BLaER1 treated with 17β-estradiol and CSF1 and Interleukin-3, amounts not matched to agents 10 nM and 100 nM (cell line): ENCODE results near the gene STAT6.

Source experiments
- H3K27ac ChIP-seq, 11 experiments: shearing (Covaris generic); formaldehyde crosslinking; 2 replicates each; pipeline ENCODE4 v1.8.1; 2022
- H3K27me3 ChIP-seq, 11 experiments: shearing (Covaris generic); formaldehyde crosslinking; 2 replicates each; pipeline ENCODE4 v1.8.1; 2022
- H3K36me3 ChIP-seq, 11 experiments: shearing (Covaris generic); formaldehyde crosslinking; 2 replicates each; pipeline ENCODE4 v1.8.1; 2022
- H3K4me1 ChIP-seq, 10 experiments: shearing (Covaris generic); formaldehyde crosslinking; 2 replicates each; pipeline ENCODE4 v1.8.1; 2022
- H3K4me2 ChIP-seq, 11 experiments: shearing (Covaris generic); formaldehyde crosslinking; 2 replicates each; pipeline ENCODE4 v1.8.1; 2022
- H3K4me3 ChIP-seq, 10 experiments: shearing (Covaris generic); formaldehyde crosslinking; 2 replicates each; pipeline ENCODE4 v1.8.1; 2022
- H3K9ac ChIP-seq, 11 experiments: shearing (Covaris generic); formaldehyde crosslinking; 2 replicates each; pipeline ENCODE4 v1.8.1; 2022
- H3K9me3 ChIP-seq, 11 experiments: shearing (Covaris generic); formaldehyde crosslinking; replicated peaks in 1 of 11; 2 replicates each; pipeline ENCODE4 v1.8.1; 2022
- H4K20me1 ChIP-seq, 11 experiments: shearing (Covaris generic); formaldehyde crosslinking; 2 replicates each; pipeline ENCODE4 v1.8.1; 2022
- Cebpa-rat ChIP-seq, 11 experiments: shearing (Covaris generic); IDR thresholded peaks; 2 replicates each; pipeline ENCODE4 v1.8.1; 2022

Gene STAT6

DNA sequence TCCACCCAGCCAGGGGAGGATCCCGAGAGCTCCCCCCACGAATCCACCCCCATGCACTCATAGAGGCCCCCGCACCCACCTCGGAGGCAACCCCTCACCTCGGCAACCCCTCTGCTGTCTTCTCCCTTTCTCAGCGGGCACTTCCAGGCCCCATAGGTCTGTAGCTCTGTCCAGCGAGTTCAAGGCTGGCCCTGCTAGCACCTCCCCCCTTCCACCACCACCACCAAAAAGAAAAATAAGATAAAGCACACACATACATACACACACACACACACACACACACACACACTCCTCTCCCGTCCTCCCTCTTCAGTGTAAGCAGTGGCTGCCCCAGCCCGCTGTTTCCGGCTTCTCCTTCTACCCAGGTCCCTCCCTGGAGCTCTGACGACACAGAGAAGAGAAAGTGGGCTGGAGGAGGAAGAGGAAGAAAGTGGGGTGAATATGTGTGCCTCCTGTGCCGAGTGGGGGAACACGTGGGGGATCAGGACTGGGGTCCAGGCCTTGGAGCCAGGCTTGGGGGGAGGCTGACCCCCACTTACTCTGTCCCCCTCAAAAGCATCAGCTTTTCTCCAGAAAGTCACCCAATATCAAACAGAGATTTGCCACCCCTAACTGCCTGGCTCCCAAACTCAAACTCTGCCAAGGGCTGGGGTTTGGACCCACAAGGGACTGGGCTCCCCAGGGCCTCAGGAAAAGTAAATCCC lies at the start of gene STAT6:
STAT6 (minus strand) TSS at position 332 of the 704 bp plus-strand sequence. CDS start 3,084 bp downstream, outside the sequence.
- Histone ChIP-seq H3K4me1 (peaks cover 35 to 64% (median 55%) of the 10 kb centered on the region in 10 experiments), H4K20me1 (peaks cover 6 to 41% (median 40%) of the 10 kb centered on the region in 11 experiments; a peak in 21 of 22 replicates), H3K36me3 (peaks cover 21 to 33% (median 27%) of the 10 kb centered on the region in 11 experiments), H3K9ac (peak within 1 kb of the TSS; percentile 94 to 100 (median 97)), H3K27me3 (no peaks in the 10 kb centered on the region), H3K4me3 (peak within 1 kb of the TSS; percentile 78 to 99 (median 90)), H3K4me2 (peak within 1 kb of the TSS; percentile 93 to 100 (median 96)), H3K9me3 (no peaks in the 10 kb centered on the region), H3K27ac (peak within 1 kb of the TSS; percentile 98 to 100 (median 98))
- no peak for TF ChIP-seq Cebpa-rat (IDR thresholded peaks at IDR 0.05)

DNA sequence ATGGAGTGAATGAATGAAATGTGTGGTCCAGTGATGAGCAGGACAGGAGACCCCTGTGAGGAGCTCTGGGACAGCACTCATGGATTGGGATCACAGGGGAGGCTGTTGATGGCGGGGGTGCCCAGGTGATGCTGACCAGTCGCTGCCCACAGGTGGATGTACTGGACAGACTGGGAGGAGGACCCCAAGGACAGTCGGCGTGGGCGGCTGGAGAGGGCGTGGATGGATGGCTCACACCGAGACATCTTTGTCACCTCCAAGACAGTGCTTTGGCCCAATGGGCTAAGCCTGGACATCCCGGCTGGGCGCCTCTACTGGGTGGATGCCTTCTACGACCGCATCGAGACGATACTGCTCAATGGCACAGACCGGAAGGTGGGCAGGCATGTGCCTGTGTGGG lies 49.6 kb upstream of the STAT6 start:
- no peak for TF ChIP-seq Cebpa-rat (IDR thresholded peaks at IDR 0.05)
- Histone ChIP-seq H3K27ac (peak overlapping the region in 4 of 11 experiments; percentile 70 to 85 (median 76); a peak in 5 of 22 replicates), H3K36me3 (peaks cover 13 to 95% (median 45%) of the 10 kb centered on the region in 11 experiments; a peak in 19 of 22 replicates)

GRCh38 chr12:57160040-57160439 lies 48.9 kb upstream of the STAT6 start:
- Histone ChIP-seq H3K9ac (peak overlapping the region in 4 of 11 experiments; percentile 19 to 60 (median 30); a peak in 3 of 22 replicates), H3K4me2 (peak overlapping the region in 8 of 11 experiments; percentile 79 to 98 (median 96); a peak in 16 of 22 replicates), H3K27me3 (no peaks in the 10 kb centered on the region)

More for the DNA sequence above, 49.6 kb upstream of the STAT6 start:
- Histone ChIP-seq H3K4me2 (peak overlapping the region in 5 of 11 experiments; percentile 94 to 98 (median 96); a peak in 10 of 22 replicates), H3K9ac (no peak overlapping the region), H3K4me3 (no peak overlapping the region), H3K9me3 (no peaks in the 10 kb centered on the region), H3K4me1 (peaks cover 56 to 100% (median 85%) of the 10 kb centered on the region in 10 experiments), H3K27me3 (no peaks in the 10 kb centered on the region), H4K20me1 (no peaks in the 10 kb centered on the region; a peak in 3 of 22 replicates)

GRCh38 chr12:57159311-57159710 lies 48.1 kb upstream of the STAT6 start:
- peak overlapping the region; percentile 79 to 98 (median 94) for H3K4me2 ChIP-seq
- TF ChIP-seq Cebpa-rat (IDR thresholded peaks at IDR 0.05) = no peak
- no peak overlapping the region; a peak in 2 of 20 replicates for H3K4me3 ChIP-seq
- no peaks in the 10 kb centered on the region for H3K27me3 ChIP-seq
- no peaks in the 10 kb centered on the region for H3K9me3 ChIP-seq
- peaks cover 62 to 100% (median 92%) of the 10 kb centered on the region in 10 experiments for H3K4me1 ChIP-seq
- H3K27ac ChIP-seq = peak overlapping the region in 10 of 11 experiments; percentile 15 to 85 (median 72); a peak in 18 of 22 replicates
- no peaks in the 10 kb centered on the region; a peak in 2 of 22 replicates for H4K20me1 ChIP-seq
- peaks cover 13 to 95% (median 45%) of the 10 kb centered on the region in 11 experiments; a peak in 19 of 22 replicates for H3K36me3 ChIP-seq
- peak overlapping the region in 9 of 11 experiments; percentile 0 to 69 (median 31); a peak in 10 of 22 replicates for H3K9ac ChIP-seq

More at GRCh38 chr12:57160040-57160439, 48.9 kb upstream of the STAT6 start:
- no peaks in the 10 kb centered on the region for H3K9me3 ChIP-seq
- H3K4me1 ChIP-seq = peaks cover 56 to 100% (median 88%) of the 10 kb centered on the region in 10 experiments
- TF ChIP-seq Cebpa-rat (IDR thresholded peaks at IDR 0.05) = no peak
- H3K27ac ChIP-seq = peak overlapping the region in 10 of 11 experiments; percentile 15 to 85 (median 72); a peak in 16 of 22 replicates
- peaks cover 13 to 95% (median 45%) of the 10 kb centered on the region in 11 experiments; a peak in 19 of 22 replicates for H3K36me3 ChIP-seq
- no peaks in the 10 kb centered on the region; a peak in 3 of 22 replicates for H4K20me1 ChIP-seq
- H3K4me3 ChIP-seq = no peak overlapping the region

DNA sequence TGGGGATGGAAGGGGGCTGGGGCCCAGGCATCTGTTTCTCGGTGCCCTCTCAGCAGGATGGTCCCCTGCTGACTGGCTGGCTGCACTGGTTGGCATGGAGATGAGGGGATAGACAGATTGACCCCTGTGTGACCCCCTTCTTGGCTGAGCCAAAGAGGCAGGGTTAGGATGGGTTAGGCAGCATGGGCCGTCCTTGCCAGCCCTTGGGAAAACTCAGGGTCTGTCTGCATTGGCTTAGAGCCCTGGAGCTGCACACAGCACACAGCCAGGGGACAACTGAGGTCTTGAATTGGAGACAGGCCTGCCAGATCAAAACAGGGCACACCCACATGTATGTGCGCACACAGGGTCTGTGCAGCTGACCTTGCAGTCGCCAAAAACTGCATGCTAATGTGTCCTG lies 47.5 kb upstream of the STAT6 start:
- Histone ChIP-seq H3K4me3 (peak overlapping the region in 5 of 10 experiments; percentile 2 to 40 (median 32); a peak in 6 of 20 replicates), H3K36me3 (peaks cover 13 to 95% (median 40%) of the 10 kb centered on the region in 11 experiments; a peak in 19 of 22 replicates), H3K9me3 (no peaks in the 10 kb centered on the region), H3K27me3 (no peaks in the 10 kb centered on the region), H3K27ac (peak overlapping the region in 10 of 11 experiments; percentile 47 to 85 (median 72); a peak in 19 of 22 replicates), H4K20me1 (no peaks in the 10 kb centered on the region; a peak in 2 of 22 replicates), H3K9ac (peak overlapping the region in 8 of 11 experiments; percentile 7 to 69 (median 56); a peak in 12 of 22 replicates), H3K4me2 (peak overlapping the region; percentile 79 to 98 (median 94)), H3K4me1 (peaks cover 63 to 100% (median 95%) of the 10 kb centered on the region in 10 experiments)
- TF ChIP-seq Cebpa-rat (IDR thresholded peaks at IDR 0.05) = no peak

DNA sequence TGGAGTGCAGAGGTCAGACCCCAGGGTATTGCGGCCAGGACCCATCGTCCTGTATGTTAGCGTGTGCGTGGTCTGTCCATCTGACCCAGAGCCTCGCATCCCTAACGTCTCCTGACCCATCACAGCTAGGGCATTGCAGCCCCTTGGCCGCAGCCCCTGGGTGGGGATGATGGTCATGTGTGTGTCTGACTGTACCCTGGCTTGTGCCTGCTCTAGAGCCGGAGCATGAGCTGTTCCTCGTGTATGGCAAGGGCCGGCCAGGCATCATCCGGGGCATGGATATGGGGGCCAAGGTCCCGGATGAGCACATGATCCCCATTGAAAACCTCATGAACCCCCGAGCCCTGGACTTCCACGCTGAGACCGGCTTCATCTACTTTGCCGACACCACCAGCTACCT lies 47.0 kb upstream of the STAT6 start:
- Histone ChIP-seq H3K27me3 (no peaks in the 10 kb centered on the region), H3K4me1 (peaks cover 60 to 100% (median 97%) of the 10 kb centered on the region in 10 experiments), H3K36me3 (peaks cover 14 to 95% (median 40%) of the 10 kb centered on the region in 11 experiments; a peak in 19 of 22 replicates), H3K9me3 (no peaks in the 10 kb centered on the region), H3K4me2 (peak overlapping the region; percentile 79 to 98 (median 94)), H3K4me3 (peak overlapping the region in 6 of 10 experiments; percentile 2 to 40 (median 26); a peak in 10 of 20 replicates), H4K20me1 (no peaks in the 10 kb centered on the region; a peak in 2 of 22 replicates), H3K9ac (peak overlapping the region; percentile 27 to 69 (median 47); a peak in 17 of 22 replicates), H3K27ac (peak overlapping the region; percentile 47 to 85 (median 72); a peak in 20 of 22 replicates)
- no peak for TF ChIP-seq Cebpa-rat (IDR thresholded peaks at IDR 0.05)

GRCh38 chr12:57157588-57158173 lies 46.5 kb upstream of the STAT6 start:
- Histone ChIP-seq H3K36me3 (peaks cover 17 to 94% (median 40%) of the 10 kb centered on the region in 11 experiments; a peak in 19 of 22 replicates), H4K20me1 (no peaks in the 10 kb centered on the region; a peak in 2 of 22 replicates), H3K4me2 (peak overlapping the region; percentile 79 to 98 (median 94)), H3K4me3 (peak overlapping the region in 6 of 10 experiments; percentile 2 to 40 (median 26); a peak in 8 of 20 replicates), H3K9ac (peak overlapping the region; percentile 27 to 69 (median 47); a peak in 15 of 22 replicates), H3K9me3 (no peaks in the 10 kb centered on the region), H3K4me1 (peaks cover 55 to 100% (median 97%) of the 10 kb centered on the region in 10 experiments), H3K27me3 (no peaks in the 10 kb centered on the region), H3K27ac (peak overlapping the region; percentile 47 to 85 (median 72); a peak in 20 of 22 replicates)
- TF ChIP-seq Cebpa-rat (IDR thresholded peaks at IDR 0.05) = no peak
